ENCODE data around the gene ARHGEF4. TPM values are rescaled to one million over a fixed set of nuclear protein-coding genes. Genes with fewer than 3 reads are reported as not detected.

The ARHGEF4 gene
- total RNA-seq, 1 experiment from 2014 or later, result 0.80 TPM

DNA sequence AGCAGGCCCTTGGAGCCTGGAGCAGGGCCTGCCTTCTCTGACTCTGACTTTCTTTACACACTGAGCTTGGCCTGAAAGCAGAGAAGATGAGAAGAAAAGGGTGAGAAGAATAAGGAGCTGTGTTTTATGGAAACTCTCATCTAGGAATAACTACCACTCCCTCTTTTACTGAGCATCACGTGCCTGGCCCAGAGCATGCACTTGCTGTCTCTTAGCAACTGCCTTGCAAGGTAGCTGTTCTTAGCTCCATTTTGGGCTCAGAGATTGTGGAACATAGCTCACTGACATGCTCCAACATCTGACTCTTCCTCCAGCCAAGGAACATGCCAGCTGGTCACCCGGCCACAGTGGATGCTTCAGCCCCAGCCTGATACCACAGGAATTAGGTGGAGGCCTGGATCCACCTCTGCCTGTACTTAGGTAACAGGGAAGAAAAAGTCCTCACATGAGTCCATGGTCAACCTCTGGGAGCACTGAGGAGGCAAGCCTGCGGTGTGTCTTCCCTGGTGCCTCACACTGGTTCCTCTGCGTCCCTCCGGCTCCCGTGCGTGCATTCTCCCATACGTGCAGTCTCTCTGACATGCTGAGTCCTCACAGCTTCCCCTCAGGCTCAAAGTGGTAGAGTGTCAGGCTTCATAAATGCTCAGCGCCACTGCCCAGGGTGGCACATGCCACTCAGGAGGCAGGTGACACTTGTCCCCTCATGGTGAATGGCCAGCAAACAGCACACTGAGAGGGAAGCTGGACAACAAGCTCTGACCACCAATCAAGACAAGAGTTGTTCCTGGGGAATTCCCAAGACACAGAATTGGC is 45.7 kb upstream of the ARHGEF4 start:
- no peak overlapping the region for H3K27ac ChIP-seq (ENCODE audit: low read length)
- ATAC-seq (no peak), DNase-seq (ENCODE audit: low read depth, low spot score) (no peak)
- POLR2A ChIA-PET, result no interaction called here
- H3K9me3 ChIP-seq (ENCODE audit: control insufficient read depth, insufficient read depth, low read depth, low read length), result no peaks in the 10 kb centered on the region
- intact Hi-C loops (cut with micrococcal nuclease; ENCODE audit: unreplicated experiment), result no loop called here
- no peaks in the 10 kb centered on the region for H3K36me3 ChIP-seq (ENCODE audit: control insufficient read depth, insufficient read depth, low read length)
- TF ChIP-seq POLR2AphosphoS5 (IDR thresholded peaks at IDR 0.05; ENCODE audit: low read depth, low read length) (no peak), SIN3A (IDR thresholded peaks at IDR 0.05; ENCODE audit: borderline replicate concordance, insufficient read depth, low read depth, low read length) (no peak), TCF7L2 (IDR thresholded peaks at IDR 0.05; ENCODE audit: low read depth, low read length) (no peak)
- TF ChIP-seq, protein P1, sequence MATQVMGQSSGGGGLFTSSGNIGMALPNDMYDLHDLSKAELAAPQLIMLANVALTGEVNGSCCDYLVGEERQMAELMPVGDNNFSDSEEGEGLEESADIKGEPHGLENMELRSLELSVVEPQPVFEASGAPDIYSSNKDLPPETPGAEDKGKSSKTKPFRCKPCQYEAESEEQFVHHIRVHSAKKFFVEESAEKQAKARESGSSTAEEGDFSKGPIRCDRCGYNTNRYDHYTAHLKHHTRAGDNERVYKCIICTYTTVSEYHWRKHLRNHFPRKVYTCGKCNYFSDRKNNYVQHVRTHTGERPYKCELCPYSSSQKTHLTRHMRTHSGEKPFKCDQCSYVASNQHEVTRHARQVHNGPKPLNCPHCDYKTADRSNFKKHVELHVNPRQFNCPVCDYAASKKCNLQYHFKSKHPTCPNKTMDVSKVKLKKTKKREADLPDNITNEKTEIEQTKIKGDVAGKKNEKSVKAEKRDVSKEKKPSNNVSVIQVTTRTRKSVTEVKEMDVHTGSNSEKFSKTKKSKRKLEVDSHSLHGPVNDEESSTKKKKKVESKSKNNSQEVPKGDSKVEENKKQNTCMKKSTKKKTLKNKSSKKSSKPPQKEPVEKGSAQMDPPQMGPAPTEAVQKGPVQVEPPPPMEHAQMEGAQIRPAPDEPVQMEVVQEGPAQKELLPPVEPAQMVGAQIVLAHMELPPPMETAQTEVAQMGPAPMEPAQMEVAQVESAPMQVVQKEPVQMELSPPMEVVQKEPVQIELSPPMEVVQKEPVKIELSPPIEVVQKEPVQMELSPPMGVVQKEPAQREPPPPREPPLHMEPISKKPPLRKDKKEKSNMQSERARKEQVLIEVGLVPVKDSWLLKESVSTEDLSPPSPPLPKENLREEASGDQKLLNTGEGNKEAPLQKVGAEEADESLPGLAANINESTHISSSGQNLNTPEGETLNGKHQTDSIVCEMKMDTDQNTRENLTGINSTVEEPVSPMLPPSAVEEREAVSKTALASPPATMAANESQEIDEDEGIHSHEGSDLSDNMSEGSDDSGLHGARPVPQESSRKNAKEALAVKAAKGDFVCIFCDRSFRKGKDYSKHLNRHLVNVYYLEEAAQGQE (IDR thresholded peaks at IDR 0.05; ENCODE audit: insufficient read depth in 1 of 2, low read depth in 2 of 2, low read length in 1 of 2), result no peak
- TF ChIP-seq, protein P2, sequence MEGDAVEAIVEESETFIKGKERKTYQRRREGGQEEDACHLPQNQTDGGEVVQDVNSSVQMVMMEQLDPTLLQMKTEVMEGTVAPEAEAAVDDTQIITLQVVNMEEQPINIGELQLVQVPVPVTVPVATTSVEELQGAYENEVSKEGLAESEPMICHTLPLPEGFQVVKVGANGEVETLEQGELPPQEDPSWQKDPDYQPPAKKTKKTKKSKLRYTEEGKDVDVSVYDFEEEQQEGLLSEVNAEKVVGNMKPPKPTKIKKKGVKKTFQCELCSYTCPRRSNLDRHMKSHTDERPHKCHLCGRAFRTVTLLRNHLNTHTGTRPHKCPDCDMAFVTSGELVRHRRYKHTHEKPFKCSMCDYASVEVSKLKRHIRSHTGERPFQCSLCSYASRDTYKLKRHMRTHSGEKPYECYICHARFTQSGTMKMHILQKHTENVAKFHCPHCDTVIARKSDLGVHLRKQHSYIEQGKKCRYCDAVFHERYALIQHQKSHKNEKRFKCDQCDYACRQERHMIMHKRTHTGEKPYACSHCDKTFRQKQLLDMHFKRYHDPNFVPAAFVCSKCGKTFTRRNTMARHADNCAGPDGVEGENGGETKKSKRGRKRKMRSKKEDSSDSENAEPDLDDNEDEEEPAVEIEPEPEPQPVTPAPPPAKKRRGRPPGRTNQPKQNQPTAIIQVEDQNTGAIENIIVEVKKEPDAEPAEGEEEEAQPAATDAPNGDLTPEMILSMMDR (IDR thresholded peaks at IDR 0.05), result no peak
- H3K4me1 ChIP-seq (ENCODE audit: control insufficient read depth, insufficient read depth, low read length), result no peaks in the 10 kb centered on the region
- BruUV-seq (replicated peaks), result no TSS peak
- CTCF ChIA-PET, result no interaction called here
- no peak overlapping the region for H3K4me3 ChIP-seq (ENCODE audit: low read depth in 2 of 2, low read length in 2 of 2)
- in situ Hi-C loops (cut with HindIII; ENCODE audit: low pct_unique_long_range_greater_than_20kb, low sequenced_read_pairs), result no loop called here
- H3K27me3 ChIP-seq (ENCODE audit: control insufficient read depth, insufficient read depth, low read length), result no peaks in the 10 kb centered on the region

GRCh38 chr2:130791617-130791939 is 45.1 kb upstream of the ARHGEF4 start:
- POLR2A ChIA-PET, result no interaction called here
- intact Hi-C loops (cut with micrococcal nuclease; ENCODE audit: unreplicated experiment), result no loop called here
- CTCF ChIA-PET, result no interaction called here
- H3K27me3 ChIP-seq (ENCODE audit: control insufficient read depth, insufficient read depth, low read length), result no peaks in the 10 kb centered on the region
- no peaks in the 10 kb centered on the region for H3K4me1 ChIP-seq (ENCODE audit: control insufficient read depth, insufficient read depth, low read length)
- H3K36me3 ChIP-seq (ENCODE audit: control insufficient read depth, insufficient read depth, low read length), result no peaks in the 10 kb centered on the region
- H3K4me3 ChIP-seq (ENCODE audit: low read depth in 2 of 2, low read length in 2 of 2), result no peak overlapping the region
- ATAC-seq, result no peak; the same call in 1 of the 2 replicates
- no peaks in the 10 kb centered on the region for H3K9me3 ChIP-seq (ENCODE audit: control insufficient read depth, insufficient read depth, low read depth, low read length)
- H3K27ac ChIP-seq (ENCODE audit: low read length), result no peak overlapping the region
- no peak for DNase-seq (ENCODE audit: low read depth, low spot score)
- in situ Hi-C loops (cut with HindIII; ENCODE audit: low pct_unique_long_range_greater_than_20kb, low sequenced_read_pairs), result no loop called here
- TF ChIP-seq, protein P1 (IDR thresholded peaks at IDR 0.05; ENCODE audit: insufficient read depth in 1 of 2, low read depth in 2 of 2, low read length in 1 of 2), result no peak
- TF ChIP-seq POLR2AphosphoS5 (IDR thresholded peaks at IDR 0.05; ENCODE audit: low read depth, low read length), result no peak
- no peak for TF ChIP-seq TCF7L2 (IDR thresholded peaks at IDR 0.05; ENCODE audit: low read depth, low read length)
- TF ChIP-seq SIN3A (IDR thresholded peaks at IDR 0.05; ENCODE audit: borderline replicate concordance, insufficient read depth, low read depth, low read length), result no peak
- TF ChIP-seq, protein P2 (IDR thresholded peaks at IDR 0.05), result no peak
- BruUV-seq (replicated peaks), result no TSS peak
